H9 (cell line): Measurements from ENCODE around the gene TBC1D9. TPM values are rescaled to one million over a fixed set of nuclear protein-coding genes. Genes with fewer than 3 reads are reported as not detected.

Experiments
- DNase-seq: peaks from one replicate; pipeline ENCODE4 v3.0.0-alpha.2; 2017
- H2AFZ ChIP-seq: one replicate; pipeline ENCODE4 v1.6.1; 2013; ENCODE audit warnings: mild to moderate bottlenecking, low read length, control low read depth, moderate library complexity
- H2AK5ac ChIP-seq: 2 replicates; pipeline ENCODE4 v1.6.1; 2013; ENCODE audit warnings: low read length, control low read depth, mixed read lengths; ENCODE audit not compliant: insufficient read length
- H2BK120ac ChIP-seq: one replicate; pipeline ENCODE4 v1.6.1; 2013; ENCODE audit warnings: low read depth, mild to moderate bottlenecking, low read length, control low read depth, inconsistent platforms; ENCODE audit not compliant: poor library complexity, severe bottlenecking
- H2BK12ac ChIP-seq: 2 replicates; pipeline ENCODE4 v1.6.1; 2013; ENCODE audit warnings: low read length, control low read depth, mixed read lengths, low read depth; ENCODE audit not compliant: insufficient read length
- H2BK15ac ChIP-seq: 2 replicates; pipeline ENCODE4 v1.6.1; 2013; ENCODE audit warnings: low read depth, low read length, control low read depth
- H2BK20ac ChIP-seq: one replicate; pipeline ENCODE4 v1.6.1; 2013; ENCODE audit warnings: low read depth, mild to moderate bottlenecking, low read length, control low read depth, inconsistent platforms; ENCODE audit not compliant: poor library complexity, severe bottlenecking
- H2BK5ac ChIP-seq: 2 replicates; pipeline ENCODE4 v1.6.1; 2013; ENCODE audit warnings: low read length, control low read depth, mixed read lengths; ENCODE audit not compliant: insufficient read length
- H3K14ac ChIP-seq: 2 replicates; pipeline ENCODE4 v1.6.1; 2013; ENCODE audit warnings: low read length, control low read depth; ENCODE audit not compliant: insufficient read depth
- H3K18ac ChIP-seq: 2 replicates; pipeline ENCODE4 v1.6.1; 2013; ENCODE audit warnings: low read depth, mild to moderate bottlenecking, mixed read lengths, low read length, control low read depth; ENCODE audit not compliant: insufficient read length
- H3K23ac ChIP-seq: 2 replicates; pipeline ENCODE4 v1.6.1; 2013; ENCODE audit warnings: low read length, control low read depth, mixed read lengths, low read depth; ENCODE audit not compliant: insufficient read length
- H3K23me2 ChIP-seq: 2 replicates; pipeline ENCODE4 v1.6.1; 2013; ENCODE audit warnings: low read depth, mild to moderate bottlenecking, mixed read lengths, low read length, control low read depth; ENCODE audit not compliant: insufficient read length, poor library complexity, severe bottlenecking
- H3K27ac ChIP-seq: 2 replicates; pipeline ENCODE4 v1.5.1; 2013; ENCODE audit warnings: low read length, control low read depth, mixed read lengths, low read depth; ENCODE audit not compliant: insufficient read length
- H3K27me3 ChIP-seq: 2 replicates; pipeline ENCODE4 v1.6.1; 2013; ENCODE audit warnings: low read length, control low read depth, inconsistent platforms; ENCODE audit not compliant: insufficient read depth
- H3K4ac ChIP-seq: 2 replicates; pipeline ENCODE4 v1.6.1; 2013; ENCODE audit warnings: low read depth, mild to moderate bottlenecking, control low read depth, inconsistent platforms, low read length, moderate library complexity
- H3K4me1 ChIP-seq: 2 replicates; pipeline ENCODE4 v1.6.1; 2013; ENCODE audit warnings: low read length, control low read depth, inconsistent platforms; ENCODE audit not compliant: insufficient read depth
- H3K4me2 ChIP-seq: 2 replicates; pipeline ENCODE4 v1.6.1; 2013; ENCODE audit warnings: low read length, control low read depth, mixed read lengths; ENCODE audit not compliant: insufficient read length, insufficient read depth
- H3K56ac ChIP-seq: 2 replicates; pipeline ENCODE4 v1.6.1; 2013; ENCODE audit warnings: low read depth, mild to moderate bottlenecking, mixed read lengths, low read length, control low read depth; ENCODE audit not compliant: insufficient read length
- H3K79me1 ChIP-seq: 2 replicates; pipeline ENCODE4 v1.6.1; 2013; ENCODE audit warnings: low read depth, mild to moderate bottlenecking, moderate library complexity, low read length, control low read depth, inconsistent platforms; ENCODE audit not compliant: insufficient read depth, poor library complexity, severe bottlenecking
- H3K79me2 ChIP-seq: 2 replicates; pipeline ENCODE4 v1.6.1; 2013; ENCODE audit warnings: low read length, control low read depth, inconsistent platforms; ENCODE audit not compliant: insufficient read depth
- H3K9ac ChIP-seq: 2 replicates; pipeline ENCODE4 v1.6.1; 2013; ENCODE audit warnings: low read length, control low read depth, mixed read lengths; ENCODE audit not compliant: insufficient read length; ENCODE audit errors: extremely low read depth
- H3K9me3 ChIP-seq: one replicate; pipeline ENCODE4 v1.6.1; 2013; ENCODE audit warnings: low read depth, low read length, inconsistent platforms; ENCODE audit not compliant: control insufficient read depth
- H3T11ph ChIP-seq: one replicate; pipeline ENCODE4 v1.6.1; 2013; ENCODE audit warnings: mild to moderate bottlenecking, low read length, control low read depth, inconsistent platforms
- H4K20me1 ChIP-seq: one replicate; pipeline ENCODE4 v1.6.1; 2013; ENCODE audit not compliant: control insufficient read depth, insufficient read length, insufficient read depth
- H4K5ac ChIP-seq: 2 replicates; pipeline ENCODE4 v1.6.1; 2013; ENCODE audit warnings: low read depth, mild to moderate bottlenecking, mixed read lengths, low read length, control low read depth; ENCODE audit not compliant: insufficient read length
- H4K8ac ChIP-seq: replicated peaks from 2 replicates; pipeline ENCODE4 v1.6.1; 2013; ENCODE audit warnings: low read length, control low read depth, mixed read lengths, low read depth; ENCODE audit not compliant: insufficient read length
- H4K91ac ChIP-seq: 2 replicates; pipeline ENCODE4 v1.6.1; 2013; ENCODE audit warnings: low read depth, mild to moderate bottlenecking, moderate library complexity, mixed read lengths, low read length, control low read depth; ENCODE audit not compliant: insufficient read length
- H3K27ac Mint-ChIP-seq, 3 experiments: 2 replicates in 2 of 3; 3 replicates in 1 of 3; pipeline ENCODE4 v1.8.0; 2020 to 2021; ENCODE audit warnings: mixed read lengths in 3 of 3, mild to moderate bottlenecking in 1 of 3, moderate library complexity in 1 of 3
- H3K27me3 Mint-ChIP-seq: 2 replicates; pipeline ENCODE4 v1.8.0; 2021; ENCODE audit warnings: low read depth, mild to moderate bottlenecking, moderate library complexity, mixed read lengths
- H3K36me3 Mint-ChIP-seq, 3 experiments: 2 replicates in 2 of 3; 3 replicates in 1 of 3; pipeline ENCODE4 v1.8.0; 2020 to 2021; ENCODE audit warnings: low read depth in 3 of 3, mixed read lengths in 3 of 3; ENCODE audit not compliant: insufficient read depth in 1 of 3
- H3K4me1 Mint-ChIP-seq, 2 experiments: 2 replicates each; pipeline ENCODE4 v1.8.0; 2020; ENCODE audit warnings: mixed read lengths in 2 of 2
- H3K4me3 Mint-ChIP-seq, 2 experiments: 2 replicates in 1 of 2; 3 replicates in 1 of 2; pipeline ENCODE4 v1.8.0; 2020 to 2021; ENCODE audit warnings: mild to moderate bottlenecking in 2 of 2, mixed read lengths in 2 of 2, moderate library complexity in 1 of 2
- H3K9me3 Mint-ChIP-seq, 2 experiments: 2 replicates in 1 of 2; 3 replicates in 1 of 2; pipeline ENCODE4 v1.8.0; 2020; ENCODE audit warnings: mild to moderate bottlenecking in 2 of 2, mixed read lengths in 2 of 2, moderate library complexity in 1 of 2
- WGBS: extraction: QIAGEN DNeasy Blood & Tissue Kit; methylation state at CpG from one replicate; pipeline ENCODE4 v1.1.7; 2013; ENCODE audit warnings: missing lambda C conversion rate, low lambda C conversion rate, mixed read lengths; ENCODE audit not compliant: insufficient read length; ENCODE audit errors: extremely low coverage; 5-methylcytosine and 5-hydroxymethylcytosine counted together
- total RNA-seq: library from RNA; stranded (reverse); gene quantifications from 2 replicates; pipeline ENCODE4 v1.2.1, GENCODE V29; 2021
- TF ChIP-seq, protein P1 (sequence below): fragments of 200-600 bp; sonication (generic); conservative IDR thresholded peaks from 3 replicates; pipeline ENCODE4 v1.8.0; 2021; ENCODE audit warnings: antibody characterized with exemption, mild to moderate bottlenecking

Gene TBC1D9
- total RNA-seq, 1 experiment from 2014 or later: 0.63 TPM

DNA sequence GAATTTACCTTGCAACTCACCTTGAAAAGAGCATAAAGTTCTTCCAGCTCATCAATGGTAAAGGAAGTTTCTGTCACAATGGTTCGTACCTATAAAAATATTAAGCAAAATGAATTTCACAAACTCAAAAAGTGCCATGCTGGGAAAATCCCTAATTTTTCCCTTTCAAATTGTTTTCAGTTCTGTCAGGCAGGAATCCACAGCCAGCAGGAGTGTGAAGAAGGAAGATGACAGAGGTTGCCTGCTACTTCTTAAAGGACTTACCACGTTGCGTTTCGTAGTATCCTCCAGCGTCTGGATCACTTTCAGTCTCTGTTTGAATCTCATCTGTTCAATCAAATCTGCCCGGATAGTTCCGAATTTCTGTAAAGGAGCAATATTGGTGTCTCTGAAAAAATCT is 117.1 kb downstream of the TBC1D9 start:
- Mint-ChIP-seq H3K27me3 (no peaks in the 10 kb centered on the region), H3K4me1 (peaks cover 28 to 36% of the 10 kb centered on the region in 2 experiments), H3K36me3 (no peaks in the 10 kb centered on the region; a peak in 1 of 7 replicates), H3K27ac (no peak overlapping the region), H3K9me3 (no peaks in the 10 kb centered on the region), H3K4me3 (no peak overlapping the region)
- H3K56ac ChIP-seq: no peak overlapping the region
- H4K5ac ChIP-seq: no peak overlapping the region
- no peak overlapping the region for H2AK5ac ChIP-seq
- H2BK20ac ChIP-seq: no peak overlapping the region
- no peak overlapping the region for H3K23ac ChIP-seq
- no peak overlapping the region for H2BK120ac ChIP-seq
- no peaks in the 10 kb centered on the region for H3K27me3 ChIP-seq
- no peak overlapping the region for H3K4ac ChIP-seq
- no peaks in the 10 kb centered on the region for H3K9me3 ChIP-seq
- H3K27ac ChIP-seq: no peak overlapping the region
- H2BK15ac ChIP-seq: no peak overlapping the region
- no peaks in the 10 kb centered on the region for H3K79me2 ChIP-seq
- no peaks in the 10 kb centered on the region for H3K4me1 ChIP-seq
- H4K8ac ChIP-seq: no peak overlapping the region
- no peak overlapping the region for H3K9ac ChIP-seq
- H2BK5ac ChIP-seq: no peak overlapping the region
- WGBS: no CpG with 5 or more reads among the region's 7 CpGs
- H2AFZ ChIP-seq: no peak overlapping the region
- no peak overlapping the region for H4K91ac ChIP-seq
- no peak for DNase-seq
- TF ChIP-seq, protein P1, sequence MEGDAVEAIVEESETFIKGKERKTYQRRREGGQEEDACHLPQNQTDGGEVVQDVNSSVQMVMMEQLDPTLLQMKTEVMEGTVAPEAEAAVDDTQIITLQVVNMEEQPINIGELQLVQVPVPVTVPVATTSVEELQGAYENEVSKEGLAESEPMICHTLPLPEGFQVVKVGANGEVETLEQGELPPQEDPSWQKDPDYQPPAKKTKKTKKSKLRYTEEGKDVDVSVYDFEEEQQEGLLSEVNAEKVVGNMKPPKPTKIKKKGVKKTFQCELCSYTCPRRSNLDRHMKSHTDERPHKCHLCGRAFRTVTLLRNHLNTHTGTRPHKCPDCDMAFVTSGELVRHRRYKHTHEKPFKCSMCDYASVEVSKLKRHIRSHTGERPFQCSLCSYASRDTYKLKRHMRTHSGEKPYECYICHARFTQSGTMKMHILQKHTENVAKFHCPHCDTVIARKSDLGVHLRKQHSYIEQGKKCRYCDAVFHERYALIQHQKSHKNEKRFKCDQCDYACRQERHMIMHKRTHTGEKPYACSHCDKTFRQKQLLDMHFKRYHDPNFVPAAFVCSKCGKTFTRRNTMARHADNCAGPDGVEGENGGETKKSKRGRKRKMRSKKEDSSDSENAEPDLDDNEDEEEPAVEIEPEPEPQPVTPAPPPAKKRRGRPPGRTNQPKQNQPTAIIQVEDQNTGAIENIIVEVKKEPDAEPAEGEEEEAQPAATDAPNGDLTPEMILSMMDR: no peak
- H2BK12ac ChIP-seq: no peak overlapping the region
- no peaks in the 10 kb centered on the region for H3K23me2 ChIP-seq
- H4K20me1 ChIP-seq: no peaks in the 10 kb centered on the region
- no peak overlapping the region for H3T11ph ChIP-seq
- H3K79me1 ChIP-seq: no peaks in the 10 kb centered on the region
- H3K4me2 ChIP-seq: no peak overlapping the region
- H3K18ac ChIP-seq: no peak overlapping the region
- no peak overlapping the region for H3K14ac ChIP-seq
